ENCODE measurements around the gene CTCFL. TPM values are rescaled to one million over a fixed set of nuclear protein-coding genes. Genes with fewer than 3 reads are reported as not detected.
"Not testable (repeated sequence)": the region's sequence is repeated elsewhere in the genome, so short reads cannot be mapped to it uniquely, and the experiment has no call there.

The CTCFL gene
- total RNA-seq, 3 donors from 2014 or later (not counting 1 experiment from before 2014, with no cell fraction given), result not detected

DNA sequence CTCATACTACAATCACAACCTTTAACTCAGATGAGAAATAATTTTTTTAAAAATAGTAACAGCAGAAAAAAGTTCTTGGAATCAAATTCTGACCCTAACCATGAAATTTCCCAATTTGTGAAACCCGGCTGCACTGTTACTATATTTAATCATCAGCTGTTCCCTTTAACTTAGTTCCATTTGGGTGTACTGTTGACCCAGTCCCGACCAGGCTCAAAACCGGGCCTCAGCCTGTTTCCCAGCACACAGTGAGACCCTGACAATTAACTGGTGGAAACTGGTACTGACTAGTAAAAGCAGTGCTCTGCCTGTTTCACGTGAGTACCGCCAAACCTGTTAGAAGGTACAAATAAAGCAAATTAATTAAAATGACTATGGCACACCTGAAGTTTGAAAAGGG is 7.0 kb downstream of the CTCFL start:
- no peak for DNase-seq
- intact Hi-C loops (cut with micrococcal nuclease), result no loop called here
- Histone ChIP-seq H3K9me3 (ENCODE audit: control insufficient read depth, insufficient read depth, low read length) (no peaks in the 10 kb centered on the region), H3K4me1 (ENCODE audit: control insufficient read depth, insufficient read depth, low read length) (no peaks in the 10 kb centered on the region), H3K27me3 (ENCODE audit: control insufficient read depth, insufficient read depth, low read length) (no peaks in the 10 kb centered on the region), H3K36me3 (ENCODE audit: control insufficient read depth, insufficient read depth, low read length) (no peaks in the 10 kb centered on the region), H3K4me3 (ENCODE audit: low read length) (no peak overlapping the region), H3K27ac (ENCODE audit: low read length) (no peak overlapping the region)
- H3K4me1 Mint-ChIP-seq, result no peaks in the 10 kb centered on the region
- H3K27ac Mint-ChIP-seq, result no peak overlapping the region
- no peaks in the 10 kb centered on the region for H3K36me3 Mint-ChIP-seq
- no peak for ATAC-seq
- WGBS (ENCODE audit: insufficient coverage), result 89% methylated on average over 5 of the region's 5 CpGs
- H3K27me3 Mint-ChIP-seq (ENCODE audit: low read depth in 2 of 2), result peaks cover 4 to 5% of the 10 kb centered on the region in 2 donors
- no peak overlapping the region for H3K4me3 Mint-ChIP-seq
- TF ChIP-seq, protein P1, sequence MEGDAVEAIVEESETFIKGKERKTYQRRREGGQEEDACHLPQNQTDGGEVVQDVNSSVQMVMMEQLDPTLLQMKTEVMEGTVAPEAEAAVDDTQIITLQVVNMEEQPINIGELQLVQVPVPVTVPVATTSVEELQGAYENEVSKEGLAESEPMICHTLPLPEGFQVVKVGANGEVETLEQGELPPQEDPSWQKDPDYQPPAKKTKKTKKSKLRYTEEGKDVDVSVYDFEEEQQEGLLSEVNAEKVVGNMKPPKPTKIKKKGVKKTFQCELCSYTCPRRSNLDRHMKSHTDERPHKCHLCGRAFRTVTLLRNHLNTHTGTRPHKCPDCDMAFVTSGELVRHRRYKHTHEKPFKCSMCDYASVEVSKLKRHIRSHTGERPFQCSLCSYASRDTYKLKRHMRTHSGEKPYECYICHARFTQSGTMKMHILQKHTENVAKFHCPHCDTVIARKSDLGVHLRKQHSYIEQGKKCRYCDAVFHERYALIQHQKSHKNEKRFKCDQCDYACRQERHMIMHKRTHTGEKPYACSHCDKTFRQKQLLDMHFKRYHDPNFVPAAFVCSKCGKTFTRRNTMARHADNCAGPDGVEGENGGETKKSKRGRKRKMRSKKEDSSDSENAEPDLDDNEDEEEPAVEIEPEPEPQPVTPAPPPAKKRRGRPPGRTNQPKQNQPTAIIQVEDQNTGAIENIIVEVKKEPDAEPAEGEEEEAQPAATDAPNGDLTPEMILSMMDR (IDR thresholded peaks at IDR 0.05), result no peak
- no peaks in the 10 kb centered on the region for H3K9me3 Mint-ChIP-seq

DNA sequence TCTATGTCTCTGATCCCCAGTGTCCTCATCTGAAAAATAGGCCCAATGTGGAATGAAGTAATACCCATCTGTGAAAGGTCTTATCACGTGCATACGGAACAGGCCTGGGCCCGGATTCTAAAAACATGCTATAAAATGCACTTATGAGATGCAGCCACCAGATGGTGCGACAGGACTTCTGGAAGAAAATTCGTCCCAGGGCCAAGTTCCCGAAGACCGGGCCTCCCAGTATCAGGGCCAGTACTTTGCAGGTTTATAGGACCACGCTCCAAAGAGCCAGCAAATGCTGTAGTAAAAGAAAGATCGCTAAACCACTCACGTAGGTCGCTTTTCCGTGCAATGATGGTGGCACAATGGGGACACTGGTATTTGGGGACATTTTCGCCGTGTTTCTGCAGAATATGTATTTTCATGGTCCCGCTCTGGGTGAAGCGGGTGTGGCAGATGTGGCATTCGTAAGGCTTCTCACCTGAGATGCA is 10.6 kb downstream of the CTCFL start:
- no peaks in the 10 kb centered on the region for H3K9me3 ChIP-seq (ENCODE audit: control insufficient read depth, insufficient read depth, low read length)
- 51% methylated on average over 17 of the region's 17 CpGs for WGBS (ENCODE audit: insufficient coverage)
- Mint-ChIP-seq H3K9me3 (no peaks in the 10 kb centered on the region), H3K4me3 (no peak overlapping the region), H3K4me1 (no peaks in the 10 kb centered on the region), H3K27me3 (ENCODE audit: low read depth in 2 of 2) (peaks cover 11% of the 10 kb centered on the region in 2 donors), H3K27ac (no peak overlapping the region), H3K36me3 (no peaks in the 10 kb centered on the region)
- no peak overlapping the region for H3K4me3 ChIP-seq (ENCODE audit: low read length)
- intact Hi-C loops (cut with micrococcal nuclease), result loop anchor here (1.0 to 5.0 kb wide), 2 partner anchors 80 to 693 kb away; no protein-coding TSS in a partner anchor
- no peak overlapping the region for H3K27ac ChIP-seq (ENCODE audit: low read length)
- peak in 1 of 2 donors; percentile 61 for DNase-seq
- peak in 1 of 3 donors; percentile 52 for ATAC-seq
- TF ChIP-seq, protein P1 (IDR thresholded peaks at IDR 0.05), result peak; percentile 36
- H3K36me3 ChIP-seq (ENCODE audit: control insufficient read depth, insufficient read depth, low read length), result no peaks in the 10 kb centered on the region
- no peaks in the 10 kb centered on the region for H3K27me3 ChIP-seq (ENCODE audit: control insufficient read depth, insufficient read depth, low read length)
- H3K4me1 ChIP-seq (ENCODE audit: control insufficient read depth, insufficient read depth, low read length), result no peaks in the 10 kb centered on the region

DNA sequence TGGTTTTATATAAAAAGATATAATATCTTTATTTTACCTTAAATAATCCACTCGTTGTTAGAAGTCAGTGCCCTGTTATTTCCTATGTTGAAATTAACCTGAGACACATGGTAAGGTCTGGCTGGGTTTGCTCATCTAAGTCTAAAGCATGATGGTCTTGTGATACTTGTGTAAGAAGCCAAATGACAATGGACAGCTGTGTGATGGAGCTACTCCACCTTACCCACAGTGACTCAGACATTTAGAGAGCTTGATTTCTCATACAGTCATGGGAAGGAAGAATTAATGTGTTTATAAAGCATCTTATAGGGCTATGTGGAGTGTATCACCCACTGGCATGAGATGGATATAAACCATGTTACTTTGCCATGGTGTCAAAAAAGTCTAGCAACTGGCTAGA is 11.7 kb downstream of the CTCFL start:
- Histone ChIP-seq H3K9me3 (ENCODE audit: control insufficient read depth, insufficient read depth, low read length) (no peaks in the 10 kb centered on the region), H3K27ac (ENCODE audit: low read length) (no peak overlapping the region), H3K4me1 (ENCODE audit: control insufficient read depth, insufficient read depth, low read length) (no peaks in the 10 kb centered on the region), H3K36me3 (ENCODE audit: control insufficient read depth, insufficient read depth, low read length) (no peaks in the 10 kb centered on the region), H3K4me3 (ENCODE audit: low read length) (no peak overlapping the region), H3K27me3 (ENCODE audit: control insufficient read depth, insufficient read depth, low read length) (no peaks in the 10 kb centered on the region)
- intact Hi-C loops (cut with micrococcal nuclease), result loop anchor here (5.0 kb wide), 1 partner anchor 694 kb away; no protein-coding TSS in a partner anchor
- Mint-ChIP-seq H3K9me3 (no peaks in the 10 kb centered on the region), H3K4me3 (no peak overlapping the region), H3K27me3 (ENCODE audit: low read depth in 2 of 2) (peaks cover 19% of the 10 kb centered on the region in 2 donors), H3K36me3 (no peaks in the 10 kb centered on the region), H3K27ac (no peak overlapping the region), H3K4me1 (no peaks in the 10 kb centered on the region)
- ATAC-seq, result no peak
- 40% methylated on average over 1 of the region's 1 CpG for WGBS (ENCODE audit: insufficient coverage)
- DNase-seq, result no peak
- TF ChIP-seq, protein P1 (IDR thresholded peaks at IDR 0.05), result no peak

DNA sequence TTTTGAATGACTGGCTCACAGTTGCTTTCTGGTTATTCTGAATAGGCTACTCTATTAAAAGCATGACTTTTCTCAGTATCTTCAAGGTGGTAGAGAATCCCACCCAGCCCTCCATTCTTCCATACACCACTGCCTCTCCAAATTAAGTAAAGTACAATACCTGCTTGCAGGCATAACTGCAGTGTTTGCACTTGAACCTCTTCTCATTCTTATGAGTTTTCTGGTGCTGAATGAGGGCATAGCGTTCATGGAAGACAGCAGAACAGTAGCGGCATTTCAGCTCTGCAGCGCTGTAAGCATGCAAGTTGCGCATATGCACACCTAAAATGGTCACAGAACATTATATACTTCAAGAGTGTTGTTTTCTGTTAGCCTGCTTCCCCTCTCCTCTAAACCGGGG is 12.5 kb downstream of the CTCFL start:
- no peaks in the 10 kb centered on the region for H3K4me1 Mint-ChIP-seq
- no peak overlapping the region for H3K27ac Mint-ChIP-seq
- 79% methylated on average over 5 of the region's 5 CpGs for WGBS (ENCODE audit: insufficient coverage)
- Histone ChIP-seq H3K27ac (ENCODE audit: low read length) (no peak overlapping the region), H3K4me3 (ENCODE audit: low read length) (no peak overlapping the region), H3K27me3 (ENCODE audit: control insufficient read depth, insufficient read depth, low read length) (no peaks in the 10 kb centered on the region), H3K4me1 (ENCODE audit: control insufficient read depth, insufficient read depth, low read length) (no peaks in the 10 kb centered on the region), H3K9me3 (ENCODE audit: control insufficient read depth, insufficient read depth, low read length) (no peaks in the 10 kb centered on the region), H3K36me3 (ENCODE audit: control insufficient read depth, insufficient read depth, low read length) (no peaks in the 10 kb centered on the region)
- DNase-seq (no peak), ATAC-seq (no peak)
- intact Hi-C loops (cut with micrococcal nuclease), result loop anchor here (5.0 kb wide), 1 partner anchor 695 kb away; no protein-coding TSS in a partner anchor
- peaks cover 19% of the 10 kb centered on the region in 2 donors for H3K27me3 Mint-ChIP-seq (ENCODE audit: low read depth in 2 of 2)
- H3K9me3 Mint-ChIP-seq, result no peaks in the 10 kb centered on the region
- H3K36me3 Mint-ChIP-seq, result no peaks in the 10 kb centered on the region
- TF ChIP-seq, protein P1 (IDR thresholded peaks at IDR 0.05), result no peak
- no peak overlapping the region for H3K4me3 Mint-ChIP-seq

DNA sequence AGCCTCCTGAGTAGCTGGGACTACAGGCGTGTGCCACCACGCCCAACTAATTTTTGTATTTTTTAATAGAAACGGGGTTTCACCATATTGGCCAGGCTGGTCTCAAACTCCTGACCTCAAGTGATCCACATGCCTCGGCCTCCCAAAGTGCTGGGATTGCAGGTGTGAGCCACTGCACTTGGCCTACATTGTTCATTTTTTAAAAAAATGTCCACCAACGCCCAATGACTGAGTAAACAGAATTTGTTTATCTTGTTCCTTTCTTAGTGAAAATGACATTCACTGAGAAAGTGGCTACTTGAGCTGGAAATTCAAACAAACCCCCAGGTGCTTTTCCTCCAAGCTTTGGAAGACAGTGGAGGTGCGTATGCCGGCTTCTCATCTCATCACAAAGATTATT is 13.2 kb downstream of the CTCFL start:
- not testable (repeated sequence) for DNase-seq; H3K27ac ChIP-seq (ENCODE audit: low read length); H3K36me3 ChIP-seq (ENCODE audit: control insufficient read depth, insufficient read depth, low read length); H3K9me3 Mint-ChIP-seq; H3K4me3 ChIP-seq (ENCODE audit: low read length); H3K4me3 Mint-ChIP-seq; H3K27me3 ChIP-seq (ENCODE audit: control insufficient read depth, insufficient read depth, low read length); H3K4me1 ChIP-seq (ENCODE audit: control insufficient read depth, insufficient read depth, low read length); H3K36me3 Mint-ChIP-seq; H3K4me1 Mint-ChIP-seq; H3K27ac Mint-ChIP-seq; H3K9me3 ChIP-seq (ENCODE audit: control insufficient read depth, insufficient read depth, low read length); ATAC-seq
- intact Hi-C loops (cut with micrococcal nuclease), result loop anchor here (5.0 kb wide), 1 partner anchor 696 kb away; no protein-coding TSS in a partner anchor
- WGBS (ENCODE audit: insufficient coverage), result 82% methylated on average over 5 of the region's 7 CpGs
- peaks cover 15 to 16% of the 10 kb centered on the region in 2 donors for H3K27me3 Mint-ChIP-seq (ENCODE audit: low read depth in 2 of 2)

All from natural killer cell (primary cell).